Peyer's patch (tissue), 4 donors: ENCODE results near the gene CARD14. TPM values are rescaled to one million over a fixed set of nuclear protein-coding genes. Genes with fewer than 3 reads are reported as not detected.

Experiments used
- DNase-seq, 3 donors: peaks; one replicate each; pipeline ENCODE4 v3.0.0-alpha.2; 2017 to 2019
- H3K27ac ChIP-seq, 4 donors: fragments of 200-600 bp; sonication (generic); one replicate each; pipeline ENCODE4 v1.5.1; 2016 to 2019
- H3K27me3 ChIP-seq, 2 donors: fragments of 200-600 bp; sonication (generic); one replicate each; pipeline ENCODE4 v1.5.1; 2019
- H3K36me3 ChIP-seq, 3 donors: fragments of 200-600 bp; sonication (generic); one replicate each; pipeline ENCODE4 v1.5.1; 2016 to 2019
- H3K4me1 ChIP-seq, 4 donors: fragments of 200-600 bp; sonication (generic); one replicate each; pipeline ENCODE4 v1.5.1; 2016 to 2019
- H3K4me3 ChIP-seq, 4 donors: fragments of 200-600 bp; sonication (generic); 1 replicate in 3 of 4; 2 replicates in 1 of 4; pipeline ENCODE4 v1.5.1; 2016 to 2019; ENCODE audit warnings: mild to moderate bottlenecking in 1 of 4
- H3K9me3 ChIP-seq, 4 donors: fragments of 200-600 bp; sonication (generic); one replicate each; pipeline ENCODE4 v1.5.1; 2016 to 2019; ENCODE audit warnings: mild to moderate bottlenecking in 1 of 4
- CTCF ChIP-seq, 6 experiments: fragments of 450-650 bp in 4 of 6; fragments of 200-600 bp in 2 of 6; sonication (generic) in 1 of 6; IDR thresholded peaks; one replicate each; pipeline ENCODE4 v1.5.1; 2017 to 2019; ENCODE audit warnings: antibody characterized with exemption in 6 of 6, mild to moderate bottlenecking in 3 of 6, moderate library complexity in 1 of 6
- POLR2A ChIP-seq, 2 donors: fragments of 450-650 bp; IDR thresholded peaks; one replicate each; pipeline ENCODE4 v1.5.1; 2017; ENCODE audit warnings: antibody characterized with exemption in 2 of 2, mild to moderate bottlenecking in 2 of 2, moderate library complexity in 2 of 2
- total RNA-seq, 4 donors: library from RNA; depleted of rRNA; stranded (reverse); fragments of >200 nt; gene quantifications; one replicate each; pipeline ENCODE4 v1.1.0, GENCODE V29; 2016

The CARD14 gene
- total RNA-seq, 4 donors from 2014 or later = 0.94 to 5.4 (median 2.6) TPM

- TF ChIP-seq CTCF (IDR thresholded peaks at IDR 0.05) (no peak), POLR2A (IDR thresholded peaks at IDR 0.05) (no peak)
- Histone ChIP-seq H3K4me1 (no peaks in the 10 kb centered on the region), H3K4me3 (no peak overlapping the region), H3K27ac (no peak overlapping the region), H3K9me3 (no peaks in the 10 kb centered on the region), H3K27me3 (no peaks in the 10 kb centered on the region), H3K36me3 (no peaks in the 10 kb centered on the region)
- no peak for DNase-seq
Measured at GRCh38 chr17:80166446-80166845, 3.4 kb upstream of the CARD14 start.

GRCh38 chr17:80168371-80168770 lies 1.5 kb upstream of the CARD14 start:
- Histone ChIP-seq H3K4me1 (no peaks in the 10 kb centered on the region), H3K4me3 (no peak overlapping the region), H3K9me3 (no peaks in the 10 kb centered on the region), H3K27ac (no peak overlapping the region), H3K36me3 (no peaks in the 10 kb centered on the region), H3K27me3 (no peaks in the 10 kb centered on the region)
- TF ChIP-seq POLR2A (IDR thresholded peaks at IDR 0.05) (no peak), CTCF (IDR thresholded peaks at IDR 0.05) (no peak)
- DNase-seq = no peak

- DNase-seq = no peak
- Histone ChIP-seq H3K4me3 (no peak overlapping the region), H3K27ac (no peak overlapping the region), H3K4me1 (no peaks in the 10 kb centered on the region), H3K36me3 (no peaks in the 10 kb centered on the region), H3K9me3 (no peaks in the 10 kb centered on the region), H3K27me3 (no peaks in the 10 kb centered on the region)
- TF ChIP-seq POLR2A (IDR thresholded peaks at IDR 0.05) (no peak), CTCF (IDR thresholded peaks at IDR 0.05) (no peak)
Measured at GRCh38 chr17:80169107-80169506, 723 bp upstream of the CARD14 start.

- no peak for TF ChIP-seq CTCF (IDR thresholded peaks at IDR 0.05)
- TF ChIP-seq POLR2A (IDR thresholded peaks at IDR 0.05) = no peak
- DNase-seq = no peak
- no peaks in the 10 kb centered on the region for H3K4me1 ChIP-seq
- no peaks in the 10 kb centered on the region for H3K36me3 ChIP-seq
- H3K27me3 ChIP-seq = no peaks in the 10 kb centered on the region
- H3K27ac ChIP-seq = no peak overlapping the region
- no peaks in the 10 kb centered on the region for H3K9me3 ChIP-seq
- no peak overlapping the region for H3K4me3 ChIP-seq
Measured at GRCh38 chr17:80171681-80172080, 1.9 kb downstream of the CARD14 start.

- TF ChIP-seq CTCF (IDR thresholded peaks at IDR 0.05) (no peak), POLR2A (IDR thresholded peaks at IDR 0.05) (no peak)
- H3K4me3 ChIP-seq = no peak overlapping the region
- H3K4me1 ChIP-seq = no peaks in the 10 kb centered on the region
- DNase-seq = no peak
- no peaks in the 10 kb centered on the region for H3K36me3 ChIP-seq
- H3K9me3 ChIP-seq = no peaks in the 10 kb centered on the region
- H3K27ac ChIP-seq = no peak overlapping the region
- no peaks in the 10 kb centered on the region for H3K27me3 ChIP-seq
Measured at GRCh38 chr17:80173126-80173525, 3.3 kb downstream of the CARD14 start.

GRCh38 chr17:80173916-80174315 lies 4.1 kb downstream of the CARD14 start:
- Histone ChIP-seq H3K27me3 (no peaks in the 10 kb centered on the region), H3K36me3 (no peaks in the 10 kb centered on the region), H3K4me3 (no peak overlapping the region), H3K27ac (no peak overlapping the region), H3K9me3 (no peaks in the 10 kb centered on the region), H3K4me1 (no peaks in the 10 kb centered on the region)
- DNase-seq = no peak
- TF ChIP-seq POLR2A (IDR thresholded peaks at IDR 0.05) (no peak), CTCF (IDR thresholded peaks at IDR 0.05) (no peak)
